Activated T-cell treated with anti-CD3 and anti-CD28 coated beads, Interleukin-2, amount 50 U/mL, for 24 hours (primary cell): ENCODE data around the gene WDR37.

Experiments
- DNase-seq: peaks from one replicate; pipeline ENCODE4 v3.0.0-alpha.2; 2020
- H3K27ac Mint-ChIP-seq: 2 replicates; pipeline ENCODE4 v1.8.0; 2020; ENCODE audit warnings: mild to moderate bottlenecking, mixed read lengths
- H3K27me3 Mint-ChIP-seq: 2 replicates; pipeline ENCODE4 v1.8.0; 2020; ENCODE audit warnings: mixed read lengths
- H3K36me3 Mint-ChIP-seq: 2 replicates; pipeline ENCODE4 v1.8.0; 2020; ENCODE audit warnings: low read depth, mixed read lengths
- H3K4me1 Mint-ChIP-seq: 2 replicates; pipeline ENCODE4 v1.8.0; 2020; ENCODE audit warnings: low read depth, mixed read lengths
- H3K4me3 Mint-ChIP-seq: 2 replicates; pipeline ENCODE4 v1.8.0; 2020; ENCODE audit warnings: mild to moderate bottlenecking, moderate library complexity, mixed read lengths
- H3K9me3 Mint-ChIP-seq: 2 replicates; pipeline ENCODE4 v1.8.0; 2020; ENCODE audit warnings: mixed read lengths

Gene WDR37

GRCh38 chr10:1147810-1148209 is 91.6 kb downstream of the WDR37 start:
- Mint-ChIP-seq H3K4me1 (peaks cover 1% of the 10 kb centered on the region), H3K4me3 (no peak overlapping the region), H3K27me3 (peaks cover 19% of the 10 kb centered on the region), H3K9me3 (peaks cover 12% of the 10 kb centered on the region), H3K36me3 (no peaks in the 10 kb centered on the region), H3K27ac (no peak overlapping the region)
- no peak for DNase-seq

GRCh38 chr10:1148855-1149605 is 92.8 kb downstream of the WDR37 start:
- Mint-ChIP-seq H3K4me1 (peaks cover 1% of the 10 kb centered on the region), H3K36me3 (no peaks in the 10 kb centered on the region), H3K27ac (no peak overlapping the region), H3K9me3 (peaks cover 12% of the 10 kb centered on the region), H3K4me3 (no peak overlapping the region), H3K27me3 (peaks cover 19% of the 10 kb centered on the region)
- peak; percentile 8 for DNase-seq

GRCh38 chr10:1149793-1150637 is 93.8 kb downstream of the WDR37 start:
- H3K4me3 Mint-ChIP-seq, result no peak overlapping the region
- H3K4me1 Mint-ChIP-seq, result peaks cover 1% of the 10 kb centered on the region
- no peak overlapping the region for H3K27ac Mint-ChIP-seq
- peak; percentile 19 for DNase-seq
- H3K36me3 Mint-ChIP-seq, result no peaks in the 10 kb centered on the region
- H3K27me3 Mint-ChIP-seq, result peaks cover 19% of the 10 kb centered on the region
- H3K9me3 Mint-ChIP-seq, result peaks cover 12% of the 10 kb centered on the region

GRCh38 chr10:1150638-1150955 is 94.4 kb downstream of the WDR37 start:
- peaks cover 12% of the 10 kb centered on the region for H3K9me3 Mint-ChIP-seq
- DNase-seq, result peak; percentile 15
- H3K36me3 Mint-ChIP-seq, result no peaks in the 10 kb centered on the region

GRCh38 chr10:1151076-1152033 is 95.2 kb downstream of the WDR37 start:
- Mint-ChIP-seq H3K4me3 (no peak overlapping the region), H3K4me1 (peaks cover 1% of the 10 kb centered on the region), H3K9me3 (peaks cover 7% of the 10 kb centered on the region), H3K27me3 (peaks cover 19% of the 10 kb centered on the region), H3K36me3 (no peaks in the 10 kb centered on the region), H3K27ac (no peak overlapping the region)
- peak; percentile 18 for DNase-seq

More at GRCh38 chr10:1150638-1150955, 94.4 kb downstream of the WDR37 start:
- Mint-ChIP-seq H3K27ac (no peak overlapping the region), H3K4me1 (peaks cover 1% of the 10 kb centered on the region), H3K4me3 (no peak overlapping the region), H3K27me3 (peaks cover 19% of the 10 kb centered on the region)

GRCh38 chr10:1152386-1153250 is 96.4 kb downstream of the WDR37 start:
- peaks cover 17% of the 10 kb centered on the region for H3K27me3 Mint-ChIP-seq
- no peak overlapping the region for H3K27ac Mint-ChIP-seq
- peak; percentile 11 for DNase-seq
- H3K4me1 Mint-ChIP-seq, result peaks cover 1% of the 10 kb centered on the region
- no peak overlapping the region for H3K4me3 Mint-ChIP-seq
- H3K9me3 Mint-ChIP-seq, result no peaks in the 10 kb centered on the region
- H3K36me3 Mint-ChIP-seq, result no peaks in the 10 kb centered on the region

GRCh38 chr10:1153251-1153763 is 97.1 kb downstream of the WDR37 start:
- Mint-ChIP-seq H3K4me3 (no peak overlapping the region), H3K9me3 (no peaks in the 10 kb centered on the region), H3K4me1 (peaks cover 1% of the 10 kb centered on the region), H3K27me3 (peaks cover 13% of the 10 kb centered on the region), H3K27ac (no peak overlapping the region), H3K36me3 (no peaks in the 10 kb centered on the region)
- no peak for DNase-seq

GRCh38 chr10:1153805-1154351 is 97.7 kb downstream of the WDR37 start:
- Mint-ChIP-seq H3K4me3 (no peak overlapping the region), H3K9me3 (no peaks in the 10 kb centered on the region), H3K4me1 (peaks cover 1% of the 10 kb centered on the region), H3K27me3 (peaks cover 11% of the 10 kb centered on the region), H3K36me3 (no peaks in the 10 kb centered on the region), H3K27ac (no peak overlapping the region)
- peak; percentile 17 for DNase-seq

- no peaks in the 10 kb centered on the region for H3K36me3 Mint-ChIP-seq
- H3K27me3 Mint-ChIP-seq, result peaks cover 8% of the 10 kb centered on the region
- DNase-seq, result no peak
- H3K27ac Mint-ChIP-seq, result no peak overlapping the region
- H3K9me3 Mint-ChIP-seq, result no peaks in the 10 kb centered on the region
- no peak overlapping the region for H3K4me3 Mint-ChIP-seq
- H3K4me1 Mint-ChIP-seq, result peaks cover 1% of the 10 kb centered on the region
Observed at GRCh38 chr10:1154531-1155295, 98.5 kb downstream of the WDR37 start.

- H3K27me3 Mint-ChIP-seq, result peaks cover 6% of the 10 kb centered on the region
- DNase-seq, result peak; percentile 17
- H3K4me1 Mint-ChIP-seq, result no peaks in the 10 kb centered on the region
- H3K4me3 Mint-ChIP-seq, result no peak overlapping the region
- H3K36me3 Mint-ChIP-seq, result no peaks in the 10 kb centered on the region
- no peaks in the 10 kb centered on the region for H3K9me3 Mint-ChIP-seq
- H3K27ac Mint-ChIP-seq, result no peak overlapping the region
Observed at GRCh38 chr10:1155791-1156615, 99.8 kb downstream of the WDR37 start.

GRCh38 chr10:1156616-1156886 is 100.4 kb downstream of the WDR37 start:
- DNase-seq, result peak; percentile 9
- Mint-ChIP-seq H3K9me3 (no peaks in the 10 kb centered on the region), H3K27me3 (peaks cover 6% of the 10 kb centered on the region), H3K36me3 (no peaks in the 10 kb centered on the region), H3K4me3 (no peak overlapping the region), H3K4me1 (no peaks in the 10 kb centered on the region), H3K27ac (no peak overlapping the region)

GRCh38 chr10:1156921-1157614 is 100.9 kb downstream of the WDR37 start:
- Mint-ChIP-seq H3K36me3 (no peaks in the 10 kb centered on the region), H3K27ac (no peak overlapping the region), H3K9me3 (no peaks in the 10 kb centered on the region), H3K4me1 (no peaks in the 10 kb centered on the region), H3K27me3 (peaks cover 6% of the 10 kb centered on the region), H3K4me3 (no peak overlapping the region)
- peak; percentile 5 for DNase-seq
